ES-I3 (cell line): ENCODE measurements around the gene TBC1D26.
"Not testable (repeated sequence)": the region's sequence is repeated elsewhere in the genome, so short reads cannot be mapped to it uniquely, and the experiment has no call there.

ENCODE experiments used
- H3K36me3 ChIP-seq: 2 replicates; pipeline ENCODE4 v1.6.1; 2013; ENCODE audit warnings: mild to moderate bottlenecking, low read length, control low read depth, moderate library complexity; ENCODE audit not compliant: insufficient read depth
- H3K4me1 ChIP-seq: 2 replicates; pipeline ENCODE4 v1.6.1; 2013; ENCODE audit warnings: mild to moderate bottlenecking, control low read depth, low read length; ENCODE audit not compliant: insufficient read depth
- H3K9ac ChIP-seq: 2 replicates; pipeline ENCODE4 v1.6.1; 2013; ENCODE audit warnings: low read depth, mild to moderate bottlenecking, low read length, moderate library complexity
- H3K9me3 ChIP-seq: 2 replicates; pipeline ENCODE4 v1.6.1; 2013; ENCODE audit warnings: mild to moderate bottlenecking, low read length, moderate library complexity; ENCODE audit not compliant: control insufficient read depth, insufficient read depth

The TBC1D26 gene

DNA sequence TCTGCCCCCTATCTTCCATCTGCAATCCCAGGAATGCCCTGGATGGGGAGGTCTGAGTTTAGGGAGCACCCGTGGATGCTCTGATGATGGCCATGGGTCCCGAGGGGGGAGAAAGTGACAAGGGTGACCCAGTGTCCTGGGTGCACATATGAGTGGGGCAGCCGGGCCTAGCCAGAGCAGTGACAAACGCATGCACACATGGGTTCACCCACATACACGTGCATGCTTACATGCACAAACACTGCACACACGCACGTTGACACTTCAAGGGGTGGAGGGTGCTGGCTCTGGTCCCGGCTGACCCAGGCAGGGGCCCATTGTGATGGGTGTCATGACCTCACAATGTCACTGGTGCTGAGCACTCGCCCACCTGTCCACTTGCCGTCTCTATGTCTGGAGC, at the start of gene TBC1D26:
TSS of gene TBC1D26 (plus strand) at position 384 of the 400 bp plus-strand sequence. CDS start 3,066 bp downstream, outside the sequence.
- not testable (repeated sequence) for H3K9me3 ChIP-seq, H3K9ac ChIP-seq, H3K4me1 ChIP-seq, H3K36me3 ChIP-seq

DNA sequence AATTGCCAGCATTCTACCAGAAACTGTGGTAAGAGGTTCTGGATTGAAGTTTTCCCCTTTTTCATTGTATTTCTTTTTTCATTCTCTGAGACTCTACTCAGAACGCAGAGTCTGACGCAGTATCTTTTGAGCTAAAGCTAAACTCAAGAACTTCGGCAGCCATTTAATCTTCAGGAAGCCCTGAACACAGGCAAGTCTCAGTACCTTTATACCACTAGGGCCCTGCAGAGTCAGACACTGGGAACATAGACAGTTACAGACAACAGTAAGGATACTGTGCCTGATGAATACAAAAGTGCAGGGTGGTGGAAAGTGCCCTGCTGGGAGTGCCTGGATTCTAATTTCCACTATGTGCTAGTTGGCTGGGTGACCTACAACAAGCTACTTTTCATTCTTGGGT, 48.9 kb upstream of the TBC1D26 start:
- not testable (repeated sequence) for H3K9ac ChIP-seq

DNA sequence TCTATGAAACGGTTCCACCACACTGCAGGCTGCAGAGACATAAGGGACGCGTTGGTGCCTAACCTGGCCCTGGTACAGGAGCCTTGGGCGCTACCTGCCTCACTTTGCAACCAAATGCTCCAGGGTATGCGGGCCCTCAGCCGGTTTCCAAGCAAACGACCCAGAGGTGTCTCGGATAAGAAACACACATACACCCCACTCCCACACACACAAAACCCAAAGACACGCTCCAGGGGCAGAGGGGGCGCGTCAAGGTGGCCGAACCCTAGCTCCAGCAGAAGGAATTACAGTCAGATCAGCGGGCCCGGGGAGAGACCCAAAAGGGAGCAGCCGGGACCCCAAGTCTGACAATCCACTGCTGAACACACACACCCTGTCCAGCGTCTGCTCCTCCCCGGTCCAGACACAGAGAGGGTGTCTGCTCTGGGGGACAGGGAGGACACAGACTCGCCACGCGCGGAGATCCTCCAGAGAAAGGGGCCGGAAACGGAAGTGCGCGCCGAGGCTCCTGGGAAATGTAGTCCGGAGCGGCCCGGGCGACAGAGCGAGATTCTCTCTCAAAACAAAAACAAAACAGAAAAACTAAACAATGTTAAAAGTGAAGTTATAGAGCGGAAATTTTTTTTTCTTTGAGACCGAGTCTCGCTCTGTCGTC, 48.1 kb upstream of the TBC1D26 start, which contains the start of gene TRIM16:
TSS of gene TRIM16 (minus strand) at position 488 of the 655 bp plus-strand sequence. CDS start 32,702 bp downstream, outside the sequence.
- H3K9ac ChIP-seq: peak within 1 kb of the TSS; percentile 72
- H3K9me3 ChIP-seq, H3K4me1 ChIP-seq, H3K36me3 ChIP-seq: not testable (repeated sequence)

More for the DNA sequence above, 48.9 kb upstream of the TBC1D26 start:
- not testable (repeated sequence) for H3K36me3 ChIP-seq, H3K4me1 ChIP-seq, H3K9me3 ChIP-seq

DNA sequence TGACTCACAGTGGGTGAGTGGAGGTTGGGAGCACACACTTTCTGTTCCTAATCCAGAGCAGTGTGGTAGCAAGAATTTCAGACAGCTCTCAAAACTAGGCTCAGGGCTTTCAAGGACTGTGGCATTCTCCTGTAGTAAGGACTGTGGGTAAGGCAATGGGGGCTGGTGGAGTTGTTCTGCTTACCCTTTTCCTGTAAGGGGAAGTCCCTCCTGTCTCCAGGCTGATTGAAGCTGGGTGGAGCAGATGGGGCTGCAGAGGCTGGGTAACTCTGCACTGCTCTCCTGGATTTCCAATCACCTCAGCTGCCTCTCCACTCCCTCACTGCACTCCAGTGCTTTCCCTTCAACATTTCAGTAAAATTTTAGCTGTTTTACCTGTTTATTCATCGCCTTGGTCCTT, 44.6 kb upstream of the TBC1D26 start:
- not testable (repeated sequence) for H3K36me3 ChIP-seq, H3K9me3 ChIP-seq, H3K9ac ChIP-seq, H3K4me1 ChIP-seq

DNA sequence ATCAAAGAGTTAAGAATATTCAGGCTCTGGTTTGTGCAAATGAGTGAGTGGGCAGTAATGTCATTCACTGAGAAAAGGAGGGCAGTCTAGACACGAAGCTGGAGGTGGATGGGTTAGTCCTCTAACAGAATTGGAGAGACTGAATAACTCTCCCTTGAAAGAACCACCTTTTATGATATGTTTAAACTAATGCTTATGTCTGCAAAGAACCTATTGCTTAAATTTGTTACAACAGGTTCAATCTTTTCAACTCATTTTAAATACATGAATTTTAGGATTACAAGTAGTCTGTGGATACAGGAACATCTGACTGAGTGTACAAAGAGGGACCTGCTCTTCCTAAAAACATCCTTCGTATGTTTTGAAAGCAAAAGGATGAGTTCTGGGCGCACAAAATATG, 33.1 kb upstream of the TBC1D26 start:
- H3K9me3 ChIP-seq, H3K36me3 ChIP-seq, H3K4me1 ChIP-seq: not testable (repeated sequence)
- peak overlapping the region; percentile 42; the same call in 1 of the 2 replicates for H3K9ac ChIP-seq

DNA sequence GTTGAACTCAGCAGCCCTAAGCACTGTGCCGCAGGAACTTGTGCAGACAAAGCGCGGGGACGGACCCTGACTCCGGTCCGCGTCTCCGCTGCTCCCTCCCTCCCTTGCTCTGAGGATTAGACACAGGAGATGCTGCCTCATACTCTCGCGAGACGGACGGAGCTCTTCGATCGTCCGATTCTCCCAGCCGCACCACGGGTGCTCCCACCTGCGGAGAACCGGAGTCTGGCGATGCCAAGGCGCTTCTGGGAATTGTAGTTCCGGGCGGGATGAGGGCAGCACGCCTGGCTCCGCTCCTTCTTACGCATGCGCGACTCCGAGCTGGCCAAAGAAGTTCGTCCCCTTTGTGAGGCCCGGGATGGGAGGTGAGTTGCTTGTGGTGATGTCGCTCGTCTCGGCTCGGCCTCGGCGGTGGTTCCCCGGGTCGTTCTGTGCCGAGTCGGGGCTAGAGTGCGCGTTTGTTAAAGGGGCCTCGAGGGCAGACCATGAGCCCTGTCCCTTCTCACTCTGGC, 32.6 kb upstream of the TBC1D26 start, which contains the start of gene ZNF286A:
TSS of gene ZNF286A (plus strand) at position 340 of the 512 bp plus-strand sequence. CDS start 578 bp downstream, outside the sequence.
- peak within 1 kb of the TSS; percentile 62; the same call in 1 of the 2 replicates for H3K9ac ChIP-seq
- H3K4me1 ChIP-seq, H3K9me3 ChIP-seq, H3K36me3 ChIP-seq: not testable (repeated sequence)

DNA sequence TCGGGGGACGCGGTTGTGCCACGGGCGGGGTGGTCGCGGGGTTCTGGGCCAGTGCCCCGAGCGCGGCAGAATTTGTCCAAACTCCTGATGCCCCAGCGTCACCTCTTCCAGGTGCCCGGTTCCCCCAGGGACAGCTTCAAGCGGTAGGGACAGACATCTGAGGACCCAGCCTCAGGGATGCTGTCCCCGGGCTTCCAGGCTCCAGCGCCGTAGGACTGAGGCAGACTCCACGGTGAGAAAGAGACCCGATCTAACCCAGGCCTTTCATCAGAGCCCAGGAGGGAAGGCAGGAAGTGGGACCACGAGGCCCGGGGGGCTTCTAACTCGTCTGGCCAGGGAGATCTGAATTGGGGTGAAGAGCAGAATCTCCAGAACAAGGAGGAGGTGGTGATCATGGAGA, 32.1 kb upstream of the TBC1D26 start:
- H3K9ac ChIP-seq: peak overlapping the region; percentile 62; the same call in 1 of the 2 replicates
- not testable (repeated sequence) for H3K9me3 ChIP-seq, H3K36me3 ChIP-seq, H3K4me1 ChIP-seq

DNA sequence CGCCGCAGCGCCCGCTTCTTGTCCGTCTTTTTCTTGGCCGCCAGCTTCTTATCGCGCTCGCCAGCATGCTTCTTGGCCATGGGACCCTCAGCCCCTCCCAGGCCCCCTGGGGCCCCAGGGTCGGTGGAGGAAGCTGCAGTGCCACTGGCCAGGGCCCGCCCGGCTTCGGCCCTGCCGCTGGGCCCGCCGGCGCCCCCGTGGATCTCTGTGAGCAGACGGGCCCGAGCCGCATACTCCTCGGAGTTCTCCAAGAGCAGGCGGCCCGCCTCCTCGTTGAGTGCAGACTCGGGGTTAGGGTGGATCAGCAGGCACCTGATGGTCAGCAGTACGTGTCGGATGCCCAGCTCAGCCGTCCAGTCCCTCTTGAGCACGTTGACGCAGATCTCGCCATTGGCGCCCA, 27.8 kb upstream of the TBC1D26 start:
- H3K36me3 ChIP-seq: peaks cover 24% of the 10 kb centered on the region
- peaks cover 30% of the 10 kb centered on the region for H3K9me3 ChIP-seq
- not testable (repeated sequence) for H3K4me1 ChIP-seq, H3K9ac ChIP-seq

DNA sequence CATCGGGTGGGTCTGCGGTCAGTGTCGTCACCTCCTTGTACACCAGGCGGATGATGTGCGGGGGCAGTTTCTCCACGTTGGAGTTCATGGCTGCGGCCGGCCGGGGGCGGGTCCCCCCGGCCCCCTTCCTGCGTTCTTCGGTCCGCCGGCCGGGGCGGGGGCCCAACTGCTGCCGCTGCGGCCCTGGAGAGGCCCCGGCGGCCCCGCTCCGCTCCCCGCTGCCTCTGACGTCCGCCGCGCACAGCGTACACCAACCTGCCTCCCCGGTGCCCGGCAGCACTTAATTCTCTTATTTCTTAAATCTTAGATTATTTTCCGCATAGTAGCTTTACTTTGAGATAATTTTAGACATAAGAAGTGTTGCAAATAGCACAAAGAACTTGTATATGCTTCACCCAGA, 27.3 kb upstream of the TBC1D26 start:
- not testable (repeated sequence) for H3K4me1 ChIP-seq, H3K9ac ChIP-seq
- Histone ChIP-seq H3K36me3 (peaks cover 24% of the 10 kb centered on the region), H3K9me3 (peaks cover 30% of the 10 kb centered on the region)

DNA sequence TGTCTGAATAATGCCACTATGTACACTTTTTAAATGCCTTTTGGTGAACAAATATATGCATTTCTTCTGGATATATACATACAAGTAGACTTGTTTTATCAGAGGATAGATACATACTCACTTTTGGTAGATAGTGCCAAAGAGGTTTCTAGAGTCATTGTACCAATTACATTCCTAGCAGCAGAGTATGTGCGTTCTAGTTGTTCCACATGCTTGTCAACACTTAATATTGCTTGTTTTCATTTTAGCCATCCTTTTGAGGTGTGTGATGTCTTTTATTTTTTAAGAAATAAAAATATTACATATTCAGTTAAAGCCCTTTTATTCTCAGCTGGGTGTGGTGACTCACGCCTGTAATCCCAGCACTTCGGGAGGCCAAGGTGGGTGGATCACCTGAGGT, 23.2 kb upstream of the TBC1D26 start:
- peaks cover 24% of the 10 kb centered on the region for H3K36me3 ChIP-seq
- not testable (repeated sequence) for H3K9ac ChIP-seq, H3K4me1 ChIP-seq
- H3K9me3 ChIP-seq: peaks cover 30% of the 10 kb centered on the region

DNA sequence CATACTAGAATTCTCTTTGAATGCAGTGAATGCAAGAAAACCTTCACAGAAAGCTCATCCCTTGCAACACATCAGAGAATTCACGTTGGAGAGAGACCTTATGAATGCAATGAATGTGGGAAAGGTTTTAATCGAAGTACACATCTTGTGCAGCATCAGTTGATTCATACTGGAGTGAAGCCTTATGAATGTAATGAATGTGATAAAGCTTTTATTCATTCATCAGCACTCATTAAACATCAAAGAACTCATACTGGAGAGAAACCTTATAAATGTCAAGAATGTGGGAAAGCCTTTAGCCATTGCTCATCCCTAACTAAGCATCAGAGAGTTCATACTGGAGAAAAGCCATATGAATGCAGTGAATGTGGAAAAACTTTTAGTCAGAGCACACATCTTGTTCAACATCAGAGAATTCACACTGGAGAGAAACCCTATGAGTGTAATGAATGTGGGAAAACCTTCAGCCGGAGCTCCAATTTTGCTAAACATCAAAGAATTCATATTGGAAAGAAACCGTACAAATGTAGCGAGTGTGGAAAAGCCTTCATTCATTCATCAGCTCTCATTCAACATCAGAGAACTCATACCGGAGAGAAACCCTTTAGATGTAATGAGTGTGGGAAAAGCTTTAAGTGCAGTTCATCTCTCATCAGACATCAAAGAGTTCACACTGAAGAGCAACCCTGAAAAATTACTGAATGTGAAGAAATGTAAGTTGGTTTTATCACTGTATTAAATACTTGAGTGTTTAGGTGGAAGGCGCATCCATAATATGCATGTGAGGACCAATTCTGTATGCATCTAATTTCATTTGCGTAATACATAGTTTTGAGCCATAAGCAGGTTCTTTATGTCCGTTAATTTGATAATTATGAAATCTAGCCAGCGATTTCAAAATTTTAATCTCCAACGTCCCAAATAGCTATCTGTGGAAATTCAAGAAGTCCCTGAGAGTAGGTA, 15.2 kb upstream of the TBC1D26 start:
- H3K9me3 ChIP-seq, H3K36me3 ChIP-seq, H3K9ac ChIP-seq, H3K4me1 ChIP-seq: not testable (repeated sequence)

DNA sequence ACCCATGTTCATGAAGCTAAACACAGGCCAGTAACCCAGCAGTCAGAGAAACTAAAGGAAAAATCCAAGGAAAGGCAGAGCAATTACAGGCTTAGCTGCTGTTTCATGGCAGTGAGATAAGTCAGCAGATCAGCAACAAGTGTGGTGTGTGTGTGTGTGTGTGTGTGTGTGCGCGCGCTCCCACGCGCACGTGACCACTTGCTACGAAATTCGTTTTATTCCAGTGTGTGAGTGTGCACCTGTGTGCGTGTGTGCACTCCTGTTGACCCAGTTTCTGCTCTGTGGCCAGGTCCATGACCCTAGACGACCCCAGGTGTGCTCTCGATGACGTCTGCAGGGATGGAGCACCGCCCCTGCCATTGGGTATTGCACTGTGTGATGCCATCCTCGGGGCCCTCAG, 1.5 kb upstream of the TBC1D26 start:
- H3K4me1 ChIP-seq, H3K36me3 ChIP-seq, H3K9ac ChIP-seq, H3K9me3 ChIP-seq: not testable (repeated sequence)

DNA sequence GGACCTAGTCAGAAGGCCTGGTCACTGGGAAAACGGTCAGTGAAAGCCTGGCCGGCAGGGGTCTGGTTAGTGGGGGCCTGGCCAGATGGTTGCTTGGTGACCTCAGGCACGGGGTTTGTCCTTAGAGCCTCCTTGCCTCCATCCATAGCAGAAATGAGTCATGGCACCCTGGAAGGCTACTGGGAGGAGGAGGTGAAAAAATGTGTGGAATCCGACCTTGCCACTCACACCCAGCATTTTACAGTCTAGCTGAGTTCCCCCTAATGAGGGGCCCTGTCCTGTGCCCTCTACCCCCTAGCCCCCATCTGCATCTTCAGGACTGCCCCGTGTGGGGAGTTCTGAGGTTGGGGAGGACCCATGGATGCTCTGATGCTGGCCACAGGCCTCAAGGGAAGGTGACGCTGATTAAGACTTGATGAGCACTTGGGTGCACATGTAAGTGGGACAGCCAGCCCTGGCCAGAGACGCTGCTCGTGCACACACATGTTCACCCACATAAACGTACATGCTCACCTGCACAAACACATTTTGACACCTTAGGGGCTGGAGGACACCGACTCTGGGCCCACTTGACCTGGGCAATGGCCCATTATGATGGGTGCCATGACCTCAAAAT, 1.2 kb downstream of the TBC1D26 start:
- not testable (repeated sequence) for H3K4me1 ChIP-seq, H3K36me3 ChIP-seq, H3K9ac ChIP-seq, H3K9me3 ChIP-seq

DNA sequence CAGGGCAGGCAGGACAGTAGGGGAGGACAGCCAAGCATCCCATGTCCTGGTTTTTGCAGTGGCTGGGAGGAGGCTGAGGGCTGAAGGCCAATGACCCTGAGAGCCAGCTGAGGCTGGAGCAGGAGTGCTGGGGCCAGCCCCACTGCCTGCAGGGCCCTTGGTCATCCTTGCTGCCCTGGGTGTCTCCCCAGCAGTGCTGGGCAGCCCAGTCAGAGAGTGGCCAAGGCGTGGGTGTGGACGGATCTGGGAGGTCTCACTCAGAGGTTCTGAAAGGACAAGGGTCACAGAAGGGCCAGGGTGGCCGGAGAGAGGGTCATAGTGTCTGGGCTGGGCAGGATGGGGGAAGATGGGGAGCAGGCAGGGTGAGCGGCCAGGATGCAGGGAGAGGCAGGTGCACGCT, 4.5 kb downstream of the TBC1D26 start:
- not testable (repeated sequence) for H3K9ac ChIP-seq, H3K36me3 ChIP-seq, H3K9me3 ChIP-seq, H3K4me1 ChIP-seq
